Erythroblast (primary cell): Measurements from ENCODE around the gene PTPRN2.

Experiments
- GATA1 ChIP-seq: IDR thresholded peaks from 2 replicates; pipeline ENCODE4 v1.6.1; 2011; ENCODE audit warnings: low read depth, mild to moderate bottlenecking, control low read depth, low read length, moderate library complexity
- POLR2A ChIP-seq: IDR thresholded peaks from 2 replicates; pipeline ENCODE4 v1.6.1; 2011; ENCODE audit warnings: mild to moderate bottlenecking, low read length

DNA sequence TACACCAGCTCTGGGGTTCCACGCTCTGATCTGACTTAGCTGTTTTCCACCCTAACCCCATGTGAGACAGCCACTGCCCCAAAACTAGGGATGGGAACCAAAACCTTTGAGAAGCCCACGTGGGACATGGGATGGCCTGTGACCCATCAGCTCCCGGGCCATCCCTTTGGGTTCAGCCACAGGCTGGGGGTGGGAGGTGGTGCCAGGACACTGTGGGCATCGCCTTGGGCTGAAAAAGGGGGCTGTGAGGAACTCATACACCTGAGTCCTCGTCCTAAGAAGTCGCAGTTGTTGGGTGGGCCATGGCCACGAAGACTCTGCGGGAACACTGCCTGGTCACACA, 871.7 kb downstream of the PTPRN2 start:
- no peak for TF ChIP-seq POLR2A
- TF ChIP-seq GATA1: no peak
